ENCODE data around the gene BNIP5. TPM values are rescaled to one million over a fixed set of nuclear protein-coding genes. Genes with fewer than 3 reads are reported as not detected.

Gene BNIP5
- total and polyA plus RNA-seq, 2 of the 13 experiments (the other 11 are each of a cell fraction or from before 2014, with no cell fraction given), result not detected

DNA sequence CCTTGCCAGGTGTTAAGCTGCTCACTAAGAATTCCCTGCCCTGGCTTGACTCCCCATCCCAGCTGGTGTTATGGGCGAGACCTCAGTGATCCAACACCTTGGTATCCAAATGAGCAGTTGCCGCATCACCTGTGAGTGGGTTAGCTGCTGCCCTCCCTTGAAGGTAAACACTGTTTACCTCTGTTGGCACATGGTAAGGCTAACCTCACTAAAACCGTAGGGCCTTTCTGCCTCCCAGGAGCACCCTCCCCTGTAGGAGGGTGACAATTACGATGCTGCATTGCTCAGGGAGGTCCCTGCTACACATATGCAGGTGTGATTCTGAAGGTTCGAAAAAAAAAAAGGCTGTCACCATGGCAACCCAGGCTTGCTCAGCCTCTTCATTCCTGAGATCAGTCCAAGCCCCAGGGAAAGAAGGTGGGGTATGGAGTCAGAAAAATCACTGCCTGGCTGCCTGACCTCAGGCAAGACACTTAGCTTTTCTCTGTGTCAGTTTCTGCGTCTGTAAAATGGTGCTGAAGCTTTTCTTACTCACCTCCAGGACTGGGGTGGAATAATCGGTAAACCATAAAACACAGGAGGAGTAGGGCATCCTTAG is 47.3 kb downstream of the BNIP5 start:
- no peak for TF ChIP-seq ZNF317 (CRISPR knock-in tag; IDR thresholded peaks at IDR 0.05)
- TF ChIP-seq RFX1 (IDR thresholded peaks at IDR 0.05), result peak; percentile 36; the same call in 1 of the 2 replicates
- Histone ChIP-seq H3K79me2 (ENCODE audit: insufficient read depth, low read length) (no peaks in the 10 kb centered on the region), H3K9me3 (ENCODE audit: low read length) (no peaks in the 10 kb centered on the region), H3K4me1 (ENCODE audit: insufficient read depth, low read length) (peaks cover 10% of the 10 kb centered on the region), H3K4me3 (replicated peaks in 1 of 3; ENCODE audit: insufficient read depth in 1 of 3, low read depth in 2 of 3, low read length in 3 of 3) (no peak overlapping the region), H2AFZ (ENCODE audit: low read length) (no peak overlapping the region), H3K36me3 (replicated peaks in 1 of 2; ENCODE audit: control insufficient read depth in 1 of 2, insufficient read depth in 2 of 2, low read length in 2 of 2) (no peaks in the 10 kb centered on the region), H3K27me3 (ENCODE audit: control insufficient read depth in 1 of 2, insufficient read depth in 2 of 2, low read length in 2 of 2) (peaks cover 6 to 28% of the 10 kb centered on the region in 2 experiments), H3K27ac (ENCODE audit: extremely low read length, insufficient read depth, low read length) (no peak overlapping the region), H4K20me1 (ENCODE audit: insufficient read depth, low read length) (no peaks in the 10 kb centered on the region), H3K9ac (ENCODE audit: insufficient read depth, low read depth, low read length) (no peak overlapping the region), H3K4me2 (ENCODE audit: low read depth, low read length) (no peak overlapping the region)
- POLR2A ChIA-PET, result no interaction called here
- no peak for ATAC-seq
- CTCF ChIA-PET (ENCODE audit: low intra/inter-chr PET ratio, low total read pairs), result no interaction called here
- no peak for DNase-seq (ENCODE audit: low spot score)
- WGBS (ENCODE audit: low lambda C conversion rate), result 35% methylated on average over 7 of the region's 7 CpGs
- in situ Hi-C loops (cut with HindIII; ENCODE audit: extremely low pct_ligation_motif_present, low pct_unique_long_range_greater_than_20kb) (no loop called here), intact Hi-C loops (cut with micrococcal nuclease; ENCODE audit: unreplicated experiment) (no loop called here)
- BruUV-seq (replicated peaks), result no TSS peak
- FAIRE-seq, result no peak

GRCh38 chr6:36286858-36287257 is 49.8 kb downstream of the BNIP5 start:
- in situ Hi-C loops (cut with HindIII; ENCODE audit: extremely low pct_ligation_motif_present, low pct_unique_long_range_greater_than_20kb), result no loop called here
- POLR2A ChIA-PET, result no interaction called here
- CTCF ChIA-PET (ENCODE audit: low intra/inter-chr PET ratio, low total read pairs), result no interaction called here
- peaks cover 2 to 6% of the 10 kb centered on the region in 2 experiments; a peak in 4 of 5 replicates for H3K27me3 ChIP-seq (ENCODE audit: control insufficient read depth in 1 of 2, insufficient read depth in 2 of 2, low read length in 2 of 2)
- WGBS (ENCODE audit: low lambda C conversion rate), result 32% methylated on average over 5 of the region's 5 CpGs
- H2AFZ ChIP-seq (ENCODE audit: low read length), result no peak overlapping the region
- no peak overlapping the region for H3K4me2 ChIP-seq (ENCODE audit: low read depth, low read length)
- no peak overlapping the region for H3K4me3 ChIP-seq (replicated peaks in 1 of 3; ENCODE audit: insufficient read depth in 1 of 3, low read depth in 2 of 3, low read length in 3 of 3)
- no peaks in the 10 kb centered on the region for H4K20me1 ChIP-seq (ENCODE audit: insufficient read depth, low read length)
- H3K79me2 ChIP-seq (ENCODE audit: insufficient read depth, low read length), result no peaks in the 10 kb centered on the region
- FAIRE-seq (no peak), ATAC-seq (no peak), DNase-seq (ENCODE audit: low spot score) (no peak)
- H3K9me3 ChIP-seq (ENCODE audit: low read length), result no peaks in the 10 kb centered on the region
- H3K4me1 ChIP-seq (ENCODE audit: insufficient read depth, low read length), result peaks cover 10% of the 10 kb centered on the region
- intact Hi-C loops (cut with micrococcal nuclease; ENCODE audit: unreplicated experiment), result no loop called here
- no peak overlapping the region for H3K9ac ChIP-seq (ENCODE audit: insufficient read depth, low read depth, low read length)
- H3K36me3 ChIP-seq (replicated peaks in 1 of 2; ENCODE audit: control insufficient read depth in 1 of 2, insufficient read depth in 2 of 2, low read length in 2 of 2), result no peaks in the 10 kb centered on the region
- BruUV-seq (replicated peaks), result no TSS peak
- no peak overlapping the region for H3K27ac ChIP-seq (ENCODE audit: extremely low read length, insufficient read depth, low read length)
- no peak for TF ChIP-seq ZNF572 (CRISPR knock-in tag; IDR thresholded peaks at IDR 0.05)
- no peak for TF ChIP-seq SALL2 (CRISPR knock-in tag; IDR thresholded peaks at IDR 0.05)
- TF ChIP-seq FOXP1 (IDR thresholded peaks at IDR 0.05), result no peak
- no peak for TF ChIP-seq FOXP1 (CRISPR knock-in tag; IDR thresholded peaks at IDR 0.05)
- TF ChIP-seq KIAA2018 (CRISPR knock-in tag; IDR thresholded peaks at IDR 0.05; ENCODE audit: borderline replicate concordance), result no peak
- no peak for TF ChIP-seq CHD4 (IDR thresholded peaks at IDR 0.05; ENCODE audit: borderline replicate concordance, low read length)
- no peak for TF ChIP-seq ZNF264 (CRISPR knock-in tag; IDR thresholded peaks at IDR 0.05)

All from HepG2 (cell line).